Measurements from ENCODE around the gene RHOU.

DNA sequence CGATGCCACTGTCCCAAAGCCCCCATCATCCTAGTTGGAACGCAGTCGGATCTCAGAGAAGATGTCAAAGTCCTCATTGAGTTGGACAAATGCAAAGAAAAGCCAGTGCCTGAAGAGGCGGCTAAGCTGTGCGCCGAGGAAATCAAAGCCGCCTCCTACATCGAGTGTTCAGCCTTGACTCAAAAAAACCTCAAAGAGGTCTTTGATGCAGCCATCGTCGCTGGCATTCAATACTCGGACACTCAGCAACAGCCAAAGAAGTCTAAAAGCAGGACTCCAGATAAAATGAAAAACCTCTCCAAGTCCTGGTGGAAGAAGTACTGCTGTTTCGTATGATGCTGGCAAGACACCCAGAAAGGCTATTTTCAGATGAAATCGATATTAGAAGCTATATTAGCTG lies 8.1 kb downstream of the RHOU start:
- TF ChIP-seq, protein P1, sequence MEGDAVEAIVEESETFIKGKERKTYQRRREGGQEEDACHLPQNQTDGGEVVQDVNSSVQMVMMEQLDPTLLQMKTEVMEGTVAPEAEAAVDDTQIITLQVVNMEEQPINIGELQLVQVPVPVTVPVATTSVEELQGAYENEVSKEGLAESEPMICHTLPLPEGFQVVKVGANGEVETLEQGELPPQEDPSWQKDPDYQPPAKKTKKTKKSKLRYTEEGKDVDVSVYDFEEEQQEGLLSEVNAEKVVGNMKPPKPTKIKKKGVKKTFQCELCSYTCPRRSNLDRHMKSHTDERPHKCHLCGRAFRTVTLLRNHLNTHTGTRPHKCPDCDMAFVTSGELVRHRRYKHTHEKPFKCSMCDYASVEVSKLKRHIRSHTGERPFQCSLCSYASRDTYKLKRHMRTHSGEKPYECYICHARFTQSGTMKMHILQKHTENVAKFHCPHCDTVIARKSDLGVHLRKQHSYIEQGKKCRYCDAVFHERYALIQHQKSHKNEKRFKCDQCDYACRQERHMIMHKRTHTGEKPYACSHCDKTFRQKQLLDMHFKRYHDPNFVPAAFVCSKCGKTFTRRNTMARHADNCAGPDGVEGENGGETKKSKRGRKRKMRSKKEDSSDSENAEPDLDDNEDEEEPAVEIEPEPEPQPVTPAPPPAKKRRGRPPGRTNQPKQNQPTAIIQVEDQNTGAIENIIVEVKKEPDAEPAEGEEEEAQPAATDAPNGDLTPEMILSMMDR (IDR thresholded peaks at IDR 0.05) = no peak
- TF ChIP-seq POLR2A (IDR thresholded peaks at IDR 0.05) = no peak
